H9 (cell line): ENCODE data around the gene CFAP69. TPM values are rescaled to one million over a fixed set of nuclear protein-coding genes. Genes with fewer than 3 reads are reported as not detected.

ENCODE experiments used
- DNase-seq: peaks from one replicate; pipeline ENCODE4 v3.0.0-alpha.2; 2017
- H2AFZ ChIP-seq: one replicate; pipeline ENCODE4 v1.6.1; 2013; ENCODE audit warnings: mild to moderate bottlenecking, low read length, control low read depth, moderate library complexity
- H2AK5ac ChIP-seq: 2 replicates; pipeline ENCODE4 v1.6.1; 2013; ENCODE audit warnings: low read length, control low read depth, mixed read lengths; ENCODE audit not compliant: insufficient read length
- H2BK120ac ChIP-seq: one replicate; pipeline ENCODE4 v1.6.1; 2013; ENCODE audit warnings: low read depth, mild to moderate bottlenecking, low read length, control low read depth, inconsistent platforms; ENCODE audit not compliant: poor library complexity, severe bottlenecking
- H2BK12ac ChIP-seq: 2 replicates; pipeline ENCODE4 v1.6.1; 2013; ENCODE audit warnings: low read length, control low read depth, mixed read lengths, low read depth; ENCODE audit not compliant: insufficient read length
- H2BK15ac ChIP-seq: 2 replicates; pipeline ENCODE4 v1.6.1; 2013; ENCODE audit warnings: low read depth, low read length, control low read depth
- H2BK20ac ChIP-seq: one replicate; pipeline ENCODE4 v1.6.1; 2013; ENCODE audit warnings: low read depth, mild to moderate bottlenecking, low read length, control low read depth, inconsistent platforms; ENCODE audit not compliant: poor library complexity, severe bottlenecking
- H2BK5ac ChIP-seq: 2 replicates; pipeline ENCODE4 v1.6.1; 2013; ENCODE audit warnings: low read length, control low read depth, mixed read lengths; ENCODE audit not compliant: insufficient read length
- H3K14ac ChIP-seq: 2 replicates; pipeline ENCODE4 v1.6.1; 2013; ENCODE audit warnings: low read length, control low read depth; ENCODE audit not compliant: insufficient read depth
- H3K18ac ChIP-seq: 2 replicates; pipeline ENCODE4 v1.6.1; 2013; ENCODE audit warnings: low read depth, mild to moderate bottlenecking, mixed read lengths, low read length, control low read depth; ENCODE audit not compliant: insufficient read length
- H3K23ac ChIP-seq: 2 replicates; pipeline ENCODE4 v1.6.1; 2013; ENCODE audit warnings: low read length, control low read depth, mixed read lengths, low read depth; ENCODE audit not compliant: insufficient read length
- H3K23me2 ChIP-seq: 2 replicates; pipeline ENCODE4 v1.6.1; 2013; ENCODE audit warnings: low read depth, mild to moderate bottlenecking, mixed read lengths, low read length, control low read depth; ENCODE audit not compliant: insufficient read length, poor library complexity, severe bottlenecking
- H3K27ac ChIP-seq: 2 replicates; pipeline ENCODE4 v1.5.1; 2013; ENCODE audit warnings: low read length, control low read depth, mixed read lengths, low read depth; ENCODE audit not compliant: insufficient read length
- H3K27me3 ChIP-seq: 2 replicates; pipeline ENCODE4 v1.6.1; 2013; ENCODE audit warnings: low read length, control low read depth, inconsistent platforms; ENCODE audit not compliant: insufficient read depth
- H3K4ac ChIP-seq: 2 replicates; pipeline ENCODE4 v1.6.1; 2013; ENCODE audit warnings: low read depth, mild to moderate bottlenecking, control low read depth, inconsistent platforms, low read length, moderate library complexity
- H3K4me1 ChIP-seq: 2 replicates; pipeline ENCODE4 v1.6.1; 2013; ENCODE audit warnings: low read length, control low read depth, inconsistent platforms; ENCODE audit not compliant: insufficient read depth
- H3K4me2 ChIP-seq: 2 replicates; pipeline ENCODE4 v1.6.1; 2013; ENCODE audit warnings: low read length, control low read depth, mixed read lengths; ENCODE audit not compliant: insufficient read length, insufficient read depth
- H3K56ac ChIP-seq: 2 replicates; pipeline ENCODE4 v1.6.1; 2013; ENCODE audit warnings: low read depth, mild to moderate bottlenecking, mixed read lengths, low read length, control low read depth; ENCODE audit not compliant: insufficient read length
- H3K79me1 ChIP-seq: 2 replicates; pipeline ENCODE4 v1.6.1; 2013; ENCODE audit warnings: low read depth, mild to moderate bottlenecking, moderate library complexity, low read length, control low read depth, inconsistent platforms; ENCODE audit not compliant: insufficient read depth, poor library complexity, severe bottlenecking
- H3K79me2 ChIP-seq: 2 replicates; pipeline ENCODE4 v1.6.1; 2013; ENCODE audit warnings: low read length, control low read depth, inconsistent platforms; ENCODE audit not compliant: insufficient read depth
- H3K9ac ChIP-seq: 2 replicates; pipeline ENCODE4 v1.6.1; 2013; ENCODE audit warnings: low read length, control low read depth, mixed read lengths; ENCODE audit not compliant: insufficient read length; ENCODE audit errors: extremely low read depth
- H3K9me3 ChIP-seq: one replicate; pipeline ENCODE4 v1.6.1; 2013; ENCODE audit warnings: low read depth, low read length, inconsistent platforms; ENCODE audit not compliant: control insufficient read depth
- H3T11ph ChIP-seq: one replicate; pipeline ENCODE4 v1.6.1; 2013; ENCODE audit warnings: mild to moderate bottlenecking, low read length, control low read depth, inconsistent platforms
- H4K20me1 ChIP-seq: one replicate; pipeline ENCODE4 v1.6.1; 2013; ENCODE audit not compliant: control insufficient read depth, insufficient read length, insufficient read depth
- H4K5ac ChIP-seq: 2 replicates; pipeline ENCODE4 v1.6.1; 2013; ENCODE audit warnings: low read depth, mild to moderate bottlenecking, mixed read lengths, low read length, control low read depth; ENCODE audit not compliant: insufficient read length
- H4K8ac ChIP-seq: replicated peaks from 2 replicates; pipeline ENCODE4 v1.6.1; 2013; ENCODE audit warnings: low read length, control low read depth, mixed read lengths, low read depth; ENCODE audit not compliant: insufficient read length
- H4K91ac ChIP-seq: 2 replicates; pipeline ENCODE4 v1.6.1; 2013; ENCODE audit warnings: low read depth, mild to moderate bottlenecking, moderate library complexity, mixed read lengths, low read length, control low read depth; ENCODE audit not compliant: insufficient read length
- H3K27ac Mint-ChIP-seq, 3 experiments: 2 replicates in 2 of 3; 3 replicates in 1 of 3; pipeline ENCODE4 v1.8.0; 2020 to 2021; ENCODE audit warnings: mixed read lengths in 3 of 3, mild to moderate bottlenecking in 1 of 3, moderate library complexity in 1 of 3
- H3K27me3 Mint-ChIP-seq: 2 replicates; pipeline ENCODE4 v1.8.0; 2021; ENCODE audit warnings: low read depth, mild to moderate bottlenecking, moderate library complexity, mixed read lengths
- H3K36me3 Mint-ChIP-seq, 3 experiments: 2 replicates in 2 of 3; 3 replicates in 1 of 3; pipeline ENCODE4 v1.8.0; 2020 to 2021; ENCODE audit warnings: low read depth in 3 of 3, mixed read lengths in 3 of 3; ENCODE audit not compliant: insufficient read depth in 1 of 3
- H3K4me1 Mint-ChIP-seq, 2 experiments: 2 replicates each; pipeline ENCODE4 v1.8.0; 2020; ENCODE audit warnings: mixed read lengths in 2 of 2
- H3K4me3 Mint-ChIP-seq, 2 experiments: 2 replicates in 1 of 2; 3 replicates in 1 of 2; pipeline ENCODE4 v1.8.0; 2020 to 2021; ENCODE audit warnings: mild to moderate bottlenecking in 2 of 2, mixed read lengths in 2 of 2, moderate library complexity in 1 of 2
- H3K9me3 Mint-ChIP-seq, 2 experiments: 2 replicates in 1 of 2; 3 replicates in 1 of 2; pipeline ENCODE4 v1.8.0; 2020; ENCODE audit warnings: mild to moderate bottlenecking in 2 of 2, mixed read lengths in 2 of 2, moderate library complexity in 1 of 2
- WGBS: extraction: QIAGEN DNeasy Blood & Tissue Kit; methylation state at CpG from one replicate; pipeline ENCODE4 v1.1.7; 2013; ENCODE audit warnings: missing lambda C conversion rate, low lambda C conversion rate, mixed read lengths; ENCODE audit not compliant: insufficient read length; ENCODE audit errors: extremely low coverage; 5-methylcytosine and 5-hydroxymethylcytosine counted together
- total RNA-seq: library from RNA; stranded (reverse); gene quantifications from 2 replicates; pipeline ENCODE4 v1.2.1, GENCODE V29; 2021
- TF ChIP-seq, protein P1 (sequence below): fragments of 200-600 bp; sonication (generic); conservative IDR thresholded peaks from 3 replicates; pipeline ENCODE4 v1.8.0; 2021; ENCODE audit warnings: antibody characterized with exemption, mild to moderate bottlenecking

The CFAP69 gene
- total RNA-seq, 1 experiment from 2014 or later: 2.9 TPM

DNA sequence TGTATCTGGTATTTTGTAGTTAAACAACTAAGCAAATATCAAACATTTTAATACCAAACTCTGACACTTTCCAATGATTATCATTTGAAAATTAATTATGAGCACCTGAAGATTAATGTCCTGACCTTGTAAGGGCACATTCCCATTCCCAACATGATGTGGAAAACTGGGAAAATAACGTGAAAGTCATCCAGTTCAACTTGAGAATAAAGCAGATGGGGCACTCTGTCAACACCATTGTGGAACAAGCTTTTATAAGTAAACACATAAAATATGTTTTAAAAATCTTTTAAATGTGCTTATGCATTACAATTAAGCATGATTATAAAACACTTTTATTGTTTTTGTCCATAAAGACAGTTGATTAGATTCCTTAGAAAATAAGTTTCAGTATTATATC is 19.4 kb upstream of the CFAP69 start:
- Mint-ChIP-seq H3K4me1 (peaks cover 34 to 38% of the 10 kb centered on the region in 2 experiments), H3K27me3 (no peaks in the 10 kb centered on the region), H3K27ac (no peak overlapping the region), H3K4me3 (no peak overlapping the region), H3K9me3 (no peaks in the 10 kb centered on the region), H3K36me3 (peaks cover 2 to 4% (median 4%) of the 10 kb centered on the region in 3 experiments; a peak in 5 of 7 replicates)
- H3K4me1 ChIP-seq: peaks cover 3% of the 10 kb centered on the region; the same call in 1 of the 2 replicates
- H3K79me2 ChIP-seq: no peaks in the 10 kb centered on the region
- no peaks in the 10 kb centered on the region for H3K79me1 ChIP-seq
- H3K14ac ChIP-seq: no peak overlapping the region
- H3K9me3 ChIP-seq: no peaks in the 10 kb centered on the region
- H3K27ac ChIP-seq: no peak overlapping the region
- no peak overlapping the region for H4K8ac ChIP-seq
- H3K9ac ChIP-seq: no peak overlapping the region
- H4K20me1 ChIP-seq: no peaks in the 10 kb centered on the region
- no peak overlapping the region for H3K23ac ChIP-seq
- no peak overlapping the region for H2BK12ac ChIP-seq
- H3K4me2 ChIP-seq: no peak overlapping the region
- no peaks in the 10 kb centered on the region for H3K23me2 ChIP-seq
- H2AFZ ChIP-seq: no peak overlapping the region
- H3K4ac ChIP-seq: no peak overlapping the region
- H2BK20ac ChIP-seq: no peak overlapping the region
- no peak overlapping the region for H3T11ph ChIP-seq
- no peak overlapping the region for H2BK120ac ChIP-seq
- no peak overlapping the region for H4K91ac ChIP-seq
- no peak overlapping the region for H3K18ac ChIP-seq
- H2BK5ac ChIP-seq: no peak overlapping the region
- TF ChIP-seq, protein P1, sequence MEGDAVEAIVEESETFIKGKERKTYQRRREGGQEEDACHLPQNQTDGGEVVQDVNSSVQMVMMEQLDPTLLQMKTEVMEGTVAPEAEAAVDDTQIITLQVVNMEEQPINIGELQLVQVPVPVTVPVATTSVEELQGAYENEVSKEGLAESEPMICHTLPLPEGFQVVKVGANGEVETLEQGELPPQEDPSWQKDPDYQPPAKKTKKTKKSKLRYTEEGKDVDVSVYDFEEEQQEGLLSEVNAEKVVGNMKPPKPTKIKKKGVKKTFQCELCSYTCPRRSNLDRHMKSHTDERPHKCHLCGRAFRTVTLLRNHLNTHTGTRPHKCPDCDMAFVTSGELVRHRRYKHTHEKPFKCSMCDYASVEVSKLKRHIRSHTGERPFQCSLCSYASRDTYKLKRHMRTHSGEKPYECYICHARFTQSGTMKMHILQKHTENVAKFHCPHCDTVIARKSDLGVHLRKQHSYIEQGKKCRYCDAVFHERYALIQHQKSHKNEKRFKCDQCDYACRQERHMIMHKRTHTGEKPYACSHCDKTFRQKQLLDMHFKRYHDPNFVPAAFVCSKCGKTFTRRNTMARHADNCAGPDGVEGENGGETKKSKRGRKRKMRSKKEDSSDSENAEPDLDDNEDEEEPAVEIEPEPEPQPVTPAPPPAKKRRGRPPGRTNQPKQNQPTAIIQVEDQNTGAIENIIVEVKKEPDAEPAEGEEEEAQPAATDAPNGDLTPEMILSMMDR: no peak
- no CpG with 5 or more reads among the region's 1 CpG for WGBS
- no peak overlapping the region for H3K56ac ChIP-seq
- H4K5ac ChIP-seq: no peak overlapping the region
- no peak for DNase-seq
- H2AK5ac ChIP-seq: no peak overlapping the region
- H2BK15ac ChIP-seq: no peak overlapping the region
- no peaks in the 10 kb centered on the region for H3K27me3 ChIP-seq
